Measurements from ENCODE around the gene FARSA.
"Not testable (repeated sequence)": the region's sequence is repeated elsewhere in the genome, so short reads cannot be mapped to it uniquely, and the experiment has no call there.

Gene FARSA

GRCh38 chr19:12937927-12938778, 4.6 kb upstream of the FARSA start, which contains the start of gene CALR:
TSS of gene CALR (plus strand) at chr19:12938609. CDS start at chr19:12938680, 71 bp downstream.
- peak within 1 kb of the TSS; percentile 89 for H3K4me3 ChIP-seq (ENCODE audit: low read depth, low read length)

GRCh38 chr19:12937093-12937926, 3.8 kb upstream of the FARSA start:
- H3K4me3 ChIP-seq (ENCODE audit: low read depth, low read length) = peak overlapping the region; percentile 41

- no peak overlapping the region for H3K4me3 ChIP-seq (ENCODE audit: low read depth, low read length)
Measured at GRCh38 chr19:12936582-12936981, 3.1 kb upstream of the FARSA start.

- no peak overlapping the region for H3K4me3 ChIP-seq (ENCODE audit: low read depth, low read length)
Measured at GRCh38 chr19:12935071-12935470, 1.6 kb upstream of the FARSA start.

- peak overlapping the region; percentile 100 for H3K4me3 ChIP-seq (ENCODE audit: low read depth, low read length)
Measured at GRCh38 chr19:12932392-12933286, 872 bp downstream of the FARSA start.

GRCh38 chr19:12930002-12930645, 3.4 kb downstream of the FARSA start:
- H3K4me3 ChIP-seq (ENCODE audit: low read depth, low read length) = no peak overlapping the region

- no peak overlapping the region for H3K4me3 ChIP-seq (ENCODE audit: low read depth, low read length)
Measured at GRCh38 chr19:12924621-12925310, 8.7 kb downstream of the FARSA start.

- H3K4me3 ChIP-seq (ENCODE audit: low read depth, low read length) = no peak overlapping the region
Measured at GRCh38 chr19:12922959-12923358, 10.6 kb downstream of the FARSA start.

- no peak overlapping the region for H3K4me3 ChIP-seq (ENCODE audit: low read depth, low read length)
Measured at GRCh38 chr19:12921047-12921446, 12.5 kb downstream of the FARSA start.

GRCh38 chr19:12918253-12918652, 15.3 kb downstream of the FARSA start:
- no peak overlapping the region for H3K4me3 ChIP-seq (ENCODE audit: low read depth, low read length)

- not testable (repeated sequence) for H3K4me3 ChIP-seq (ENCODE audit: low read depth, low read length)
Measured at GRCh38 chr19:12915860-12916259, 17.7 kb downstream of the FARSA start.

- H3K4me3 ChIP-seq (ENCODE audit: low read depth, low read length) = no peak overlapping the region
Measured at GRCh38 chr19:12913851-12914690, 19.4 kb downstream of the FARSA start.

- H3K4me3 ChIP-seq (ENCODE audit: low read depth, low read length) = no peak overlapping the region
Measured at GRCh38 chr19:12913011-12913561, 20.4 kb downstream of the FARSA start.

GRCh38 chr19:12912571-12912970, 20.9 kb downstream of the FARSA start:
- H3K4me3 ChIP-seq (ENCODE audit: low read depth, low read length) = no peak overlapping the region

- H3K4me3 ChIP-seq (ENCODE audit: low read depth, low read length) = no peak overlapping the region
Measured at GRCh38 chr19:12907166-12907565, 26.3 kb downstream of the FARSA start.

GRCh38 chr19:12899891-12900518, 33.5 kb downstream of the FARSA start:
- no peak overlapping the region for H3K4me3 ChIP-seq (ENCODE audit: low read depth, low read length)

- no peak overlapping the region for H3K4me3 ChIP-seq (ENCODE audit: low read depth, low read length)
Measured at GRCh38 chr19:12896460-12896859, 37.1 kb downstream of the FARSA start.

GRCh38 chr19:12893582-12893981, 39.9 kb downstream of the FARSA start:
- H3K4me3 ChIP-seq (ENCODE audit: low read depth, low read length) = no peak overlapping the region

Data from iPS-11a (cell line).